H9 (cell line): ENCODE measurements around the gene PATL2. TPM values are rescaled to one million over a fixed set of nuclear protein-coding genes. Genes with fewer than 3 reads are reported as not detected.

Experiments used
- DNase-seq: peaks from one replicate; pipeline ENCODE4 v3.0.0-alpha.2; 2017
- H2AFZ ChIP-seq: one replicate; pipeline ENCODE4 v1.6.1; 2013; ENCODE audit warnings: mild to moderate bottlenecking, low read length, control low read depth, moderate library complexity
- H2AK5ac ChIP-seq: 2 replicates; pipeline ENCODE4 v1.6.1; 2013; ENCODE audit warnings: low read length, control low read depth, mixed read lengths; ENCODE audit not compliant: insufficient read length
- H2BK120ac ChIP-seq: one replicate; pipeline ENCODE4 v1.6.1; 2013; ENCODE audit warnings: low read depth, mild to moderate bottlenecking, low read length, control low read depth, inconsistent platforms; ENCODE audit not compliant: poor library complexity, severe bottlenecking
- H2BK12ac ChIP-seq: 2 replicates; pipeline ENCODE4 v1.6.1; 2013; ENCODE audit warnings: low read length, control low read depth, mixed read lengths, low read depth; ENCODE audit not compliant: insufficient read length
- H2BK15ac ChIP-seq: 2 replicates; pipeline ENCODE4 v1.6.1; 2013; ENCODE audit warnings: low read depth, low read length, control low read depth
- H2BK20ac ChIP-seq: one replicate; pipeline ENCODE4 v1.6.1; 2013; ENCODE audit warnings: low read depth, mild to moderate bottlenecking, low read length, control low read depth, inconsistent platforms; ENCODE audit not compliant: poor library complexity, severe bottlenecking
- H2BK5ac ChIP-seq: 2 replicates; pipeline ENCODE4 v1.6.1; 2013; ENCODE audit warnings: low read length, control low read depth, mixed read lengths; ENCODE audit not compliant: insufficient read length
- H3K14ac ChIP-seq: 2 replicates; pipeline ENCODE4 v1.6.1; 2013; ENCODE audit warnings: low read length, control low read depth; ENCODE audit not compliant: insufficient read depth
- H3K18ac ChIP-seq: 2 replicates; pipeline ENCODE4 v1.6.1; 2013; ENCODE audit warnings: low read depth, mild to moderate bottlenecking, mixed read lengths, low read length, control low read depth; ENCODE audit not compliant: insufficient read length
- H3K23ac ChIP-seq: 2 replicates; pipeline ENCODE4 v1.6.1; 2013; ENCODE audit warnings: low read length, control low read depth, mixed read lengths, low read depth; ENCODE audit not compliant: insufficient read length
- H3K23me2 ChIP-seq: 2 replicates; pipeline ENCODE4 v1.6.1; 2013; ENCODE audit warnings: low read depth, mild to moderate bottlenecking, mixed read lengths, low read length, control low read depth; ENCODE audit not compliant: insufficient read length, poor library complexity, severe bottlenecking
- H3K27ac ChIP-seq: 2 replicates; pipeline ENCODE4 v1.5.1; 2013; ENCODE audit warnings: low read length, control low read depth, mixed read lengths, low read depth; ENCODE audit not compliant: insufficient read length
- H3K27me3 ChIP-seq: 2 replicates; pipeline ENCODE4 v1.6.1; 2013; ENCODE audit warnings: low read length, control low read depth, inconsistent platforms; ENCODE audit not compliant: insufficient read depth
- H3K4ac ChIP-seq: 2 replicates; pipeline ENCODE4 v1.6.1; 2013; ENCODE audit warnings: low read depth, mild to moderate bottlenecking, control low read depth, inconsistent platforms, low read length, moderate library complexity
- H3K4me1 ChIP-seq: 2 replicates; pipeline ENCODE4 v1.6.1; 2013; ENCODE audit warnings: low read length, control low read depth, inconsistent platforms; ENCODE audit not compliant: insufficient read depth
- H3K4me2 ChIP-seq: 2 replicates; pipeline ENCODE4 v1.6.1; 2013; ENCODE audit warnings: low read length, control low read depth, mixed read lengths; ENCODE audit not compliant: insufficient read length, insufficient read depth
- H3K56ac ChIP-seq: 2 replicates; pipeline ENCODE4 v1.6.1; 2013; ENCODE audit warnings: low read depth, mild to moderate bottlenecking, mixed read lengths, low read length, control low read depth; ENCODE audit not compliant: insufficient read length
- H3K79me1 ChIP-seq: 2 replicates; pipeline ENCODE4 v1.6.1; 2013; ENCODE audit warnings: low read depth, mild to moderate bottlenecking, moderate library complexity, low read length, control low read depth, inconsistent platforms; ENCODE audit not compliant: insufficient read depth, poor library complexity, severe bottlenecking
- H3K79me2 ChIP-seq: 2 replicates; pipeline ENCODE4 v1.6.1; 2013; ENCODE audit warnings: low read length, control low read depth, inconsistent platforms; ENCODE audit not compliant: insufficient read depth
- H3K9ac ChIP-seq: 2 replicates; pipeline ENCODE4 v1.6.1; 2013; ENCODE audit warnings: low read length, control low read depth, mixed read lengths; ENCODE audit not compliant: insufficient read length; ENCODE audit errors: extremely low read depth
- H3K9me3 ChIP-seq: one replicate; pipeline ENCODE4 v1.6.1; 2013; ENCODE audit warnings: low read depth, low read length, inconsistent platforms; ENCODE audit not compliant: control insufficient read depth
- H3T11ph ChIP-seq: one replicate; pipeline ENCODE4 v1.6.1; 2013; ENCODE audit warnings: mild to moderate bottlenecking, low read length, control low read depth, inconsistent platforms
- H4K20me1 ChIP-seq: one replicate; pipeline ENCODE4 v1.6.1; 2013; ENCODE audit not compliant: control insufficient read depth, insufficient read length, insufficient read depth
- H4K5ac ChIP-seq: 2 replicates; pipeline ENCODE4 v1.6.1; 2013; ENCODE audit warnings: low read depth, mild to moderate bottlenecking, mixed read lengths, low read length, control low read depth; ENCODE audit not compliant: insufficient read length
- H4K8ac ChIP-seq: replicated peaks from 2 replicates; pipeline ENCODE4 v1.6.1; 2013; ENCODE audit warnings: low read length, control low read depth, mixed read lengths, low read depth; ENCODE audit not compliant: insufficient read length
- H4K91ac ChIP-seq: 2 replicates; pipeline ENCODE4 v1.6.1; 2013; ENCODE audit warnings: low read depth, mild to moderate bottlenecking, moderate library complexity, mixed read lengths, low read length, control low read depth; ENCODE audit not compliant: insufficient read length
- H3K27ac Mint-ChIP-seq, 3 experiments: 2 replicates in 2 of 3; 3 replicates in 1 of 3; pipeline ENCODE4 v1.8.0; 2020 to 2021; ENCODE audit warnings: mixed read lengths in 3 of 3, mild to moderate bottlenecking in 1 of 3, moderate library complexity in 1 of 3
- H3K27me3 Mint-ChIP-seq: 2 replicates; pipeline ENCODE4 v1.8.0; 2021; ENCODE audit warnings: low read depth, mild to moderate bottlenecking, moderate library complexity, mixed read lengths
- H3K36me3 Mint-ChIP-seq, 3 experiments: 2 replicates in 2 of 3; 3 replicates in 1 of 3; pipeline ENCODE4 v1.8.0; 2020 to 2021; ENCODE audit warnings: low read depth in 3 of 3, mixed read lengths in 3 of 3; ENCODE audit not compliant: insufficient read depth in 1 of 3
- H3K4me1 Mint-ChIP-seq, 2 experiments: 2 replicates each; pipeline ENCODE4 v1.8.0; 2020; ENCODE audit warnings: mixed read lengths in 2 of 2
- H3K4me3 Mint-ChIP-seq, 2 experiments: 2 replicates in 1 of 2; 3 replicates in 1 of 2; pipeline ENCODE4 v1.8.0; 2020 to 2021; ENCODE audit warnings: mild to moderate bottlenecking in 2 of 2, mixed read lengths in 2 of 2, moderate library complexity in 1 of 2
- H3K9me3 Mint-ChIP-seq, 2 experiments: 2 replicates in 1 of 2; 3 replicates in 1 of 2; pipeline ENCODE4 v1.8.0; 2020; ENCODE audit warnings: mild to moderate bottlenecking in 2 of 2, mixed read lengths in 2 of 2, moderate library complexity in 1 of 2
- CTCF ChIP-seq: fragments of 200-600 bp; sonication (generic); conservative IDR thresholded peaks from 3 replicates; pipeline ENCODE4 v1.8.0; 2021; ENCODE audit warnings: antibody characterized with exemption, mild to moderate bottlenecking
- WGBS: extraction: QIAGEN DNeasy Blood & Tissue Kit; methylation state at CpG from one replicate; pipeline ENCODE4 v1.1.7; 2013; ENCODE audit warnings: missing lambda C conversion rate, low lambda C conversion rate, mixed read lengths; ENCODE audit not compliant: insufficient read length; ENCODE audit errors: extremely low coverage; 5-methylcytosine and 5-hydroxymethylcytosine counted together
- total RNA-seq: library from RNA; stranded (reverse); gene quantifications from 2 replicates; pipeline ENCODE4 v1.2.1, GENCODE V29; 2021

The PATL2 gene
- total RNA-seq, 1 experiment from 2014 or later = 0.46 TPM

- Histone ChIP-seq H3K4me2 (no peak overlapping the region), H3K27me3 (no peaks in the 10 kb centered on the region), H2BK12ac (no peak overlapping the region), H4K20me1 (no peaks in the 10 kb centered on the region), H4K91ac (no peak overlapping the region), H4K8ac (no peak overlapping the region), H3K4me1 (no peaks in the 10 kb centered on the region), H3K14ac (no peak overlapping the region), H2BK15ac (no peak overlapping the region), H3K23me2 (no peaks in the 10 kb centered on the region), H4K5ac (no peak overlapping the region), H3K56ac (no peak overlapping the region), H3K79me2 (no peaks in the 10 kb centered on the region), H2BK120ac (no peak overlapping the region), H3K9ac (no peak overlapping the region), H2AK5ac (no peak overlapping the region), H2BK5ac (no peak overlapping the region), H3T11ph (no peak overlapping the region), H3K27ac (no peak overlapping the region), H3K23ac (no peak overlapping the region), H3K79me1 (no peaks in the 10 kb centered on the region), H3K4ac (no peak overlapping the region), H3K18ac (no peak overlapping the region), H2BK20ac (no peak overlapping the region), H2AFZ (no peak overlapping the region), H3K9me3 (no peaks in the 10 kb centered on the region)
- Mint-ChIP-seq H3K4me3 (no peak overlapping the region), H3K4me1 (peaks cover 13 to 14% of the 10 kb centered on the region in 2 experiments), H3K27me3 (peaks cover 3% of the 10 kb centered on the region), H3K9me3 (no peaks in the 10 kb centered on the region), H3K36me3 (no peaks in the 10 kb centered on the region), H3K27ac (no peak overlapping the region)
- no peak for DNase-seq
- TF ChIP-seq CTCF = no peak
- WGBS = no CpG with 5 or more reads among the region's 2 CpGs
Measured at GRCh38 chr15:44668921-44669320, 42.2 kb downstream of the PATL2 start.
